ENCODE results near the gene MMP23B. TPM values are rescaled to one million over a fixed set of nuclear protein-coding genes. Genes with fewer than 3 reads are reported as not detected.
"Not testable (repeated sequence)": the region's sequence is repeated elsewhere in the genome, so short reads cannot be mapped to it uniquely, and the experiment has no call there.

Gene MMP23B
- total RNA-seq, 1 experiment from 2014 or later, result 0.67 TPM

- H3K9me3 ChIP-seq (ENCODE audit: low read depth, low read length, poor library complexity, severe bottlenecking); DNase-seq (ENCODE audit: low spot score); H3K4me3 ChIP-seq (ENCODE audit: low read depth, low read length, poor library complexity, severe bottlenecking); H3K36me3 ChIP-seq (ENCODE audit: insufficient read depth, low read length, poor library complexity, severe bottlenecking); CTCF ChIA-PET; POLR2A ChIA-PET (ENCODE audit: low non-redundant PET); intact Hi-C loops (cut with micrococcal nuclease; ENCODE audit: unreplicated experiment); H3K27ac ChIP-seq (ENCODE audit: low read depth, low read length, poor library complexity, severe bottlenecking); BruUV-seq (replicated peaks): not testable (repeated sequence)
- Histone ChIP-seq H3K4me1 (ENCODE audit: insufficient read depth, low read length, poor library complexity, severe bottlenecking) (peaks cover 11% of the 10 kb centered on the region), H3K27me3 (replicated peaks; ENCODE audit: insufficient read depth, low read depth, low read length, poor library complexity) (peaks cover 18% of the 10 kb centered on the region)
These were observed 2.6 kb downstream of the MMP23B start for GRCh38 chr1:1634613-1635012.

DNA sequence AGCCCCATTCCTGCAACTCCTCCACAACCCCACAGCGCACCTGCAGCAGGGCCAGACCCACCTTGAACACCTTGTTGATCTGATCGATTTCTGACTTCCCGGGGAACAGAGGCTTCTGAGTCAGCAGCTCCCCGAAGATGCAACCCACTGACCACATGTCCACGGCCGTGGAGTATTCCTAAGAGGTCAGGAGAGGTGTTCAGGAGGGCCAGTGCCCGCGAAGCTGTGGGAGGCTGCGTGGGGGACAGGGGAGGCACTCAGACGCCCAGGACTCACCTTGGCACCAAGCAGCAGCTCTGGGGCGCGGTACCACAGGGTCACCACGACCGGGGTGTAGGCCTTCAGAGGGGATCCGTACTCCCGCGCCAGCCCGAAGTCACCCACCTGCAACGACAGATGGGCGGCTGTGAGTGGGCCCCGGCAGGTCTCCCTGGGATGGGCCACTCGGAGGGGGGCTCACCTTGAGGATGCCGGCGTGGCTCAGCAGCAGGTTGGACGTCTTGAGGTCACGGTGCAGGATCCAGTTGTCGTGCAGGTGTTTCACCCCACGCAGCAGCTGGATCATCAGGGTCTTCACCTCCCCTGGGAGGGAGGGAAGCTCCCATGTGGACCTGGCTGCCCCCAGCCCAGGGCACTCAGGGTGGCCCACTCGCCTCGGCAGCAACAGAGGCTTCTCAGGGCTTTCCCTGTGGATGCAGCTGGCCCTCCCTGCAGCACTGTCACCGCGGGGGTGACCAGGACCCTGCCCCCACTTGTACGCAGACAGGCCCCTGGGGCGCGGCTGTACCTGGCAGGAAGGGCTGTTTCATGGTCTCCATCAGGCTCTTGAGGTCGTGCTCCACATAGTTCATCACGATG, 4.9 kb downstream of the MMP23B start:
- DNase-seq (ENCODE audit: low spot score); H3K4me3 ChIP-seq (ENCODE audit: low read depth, low read length, poor library complexity, severe bottlenecking); H3K4me1 ChIP-seq (ENCODE audit: insufficient read depth, low read length, poor library complexity, severe bottlenecking); POLR2A ChIA-PET (ENCODE audit: low non-redundant PET); CTCF ChIA-PET; BruUV-seq (replicated peaks); H3K27ac ChIP-seq (ENCODE audit: low read depth, low read length, poor library complexity, severe bottlenecking); H3K36me3 ChIP-seq (ENCODE audit: insufficient read depth, low read length, poor library complexity, severe bottlenecking); H3K9me3 ChIP-seq (ENCODE audit: low read depth, low read length, poor library complexity, severe bottlenecking); intact Hi-C loops (cut with micrococcal nuclease; ENCODE audit: unreplicated experiment); H3K27me3 ChIP-seq (replicated peaks; ENCODE audit: insufficient read depth, low read depth, low read length, poor library complexity): not testable (repeated sequence)

- POLR2A ChIA-PET (ENCODE audit: low non-redundant PET); intact Hi-C loops (cut with micrococcal nuclease; ENCODE audit: unreplicated experiment); H3K27ac ChIP-seq (ENCODE audit: low read depth, low read length, poor library complexity, severe bottlenecking); CTCF ChIA-PET; H3K27me3 ChIP-seq (replicated peaks; ENCODE audit: insufficient read depth, low read depth, low read length, poor library complexity); H3K4me3 ChIP-seq (ENCODE audit: low read depth, low read length, poor library complexity, severe bottlenecking); H3K36me3 ChIP-seq (ENCODE audit: insufficient read depth, low read length, poor library complexity, severe bottlenecking); H3K9me3 ChIP-seq (ENCODE audit: low read depth, low read length, poor library complexity, severe bottlenecking); DNase-seq (ENCODE audit: low spot score); H3K4me1 ChIP-seq (ENCODE audit: insufficient read depth, low read length, poor library complexity, severe bottlenecking); BruUV-seq (replicated peaks): not testable (repeated sequence)
These were observed 5.5 kb downstream of the MMP23B start for GRCh38 chr1:1637479-1637875.

DNA sequence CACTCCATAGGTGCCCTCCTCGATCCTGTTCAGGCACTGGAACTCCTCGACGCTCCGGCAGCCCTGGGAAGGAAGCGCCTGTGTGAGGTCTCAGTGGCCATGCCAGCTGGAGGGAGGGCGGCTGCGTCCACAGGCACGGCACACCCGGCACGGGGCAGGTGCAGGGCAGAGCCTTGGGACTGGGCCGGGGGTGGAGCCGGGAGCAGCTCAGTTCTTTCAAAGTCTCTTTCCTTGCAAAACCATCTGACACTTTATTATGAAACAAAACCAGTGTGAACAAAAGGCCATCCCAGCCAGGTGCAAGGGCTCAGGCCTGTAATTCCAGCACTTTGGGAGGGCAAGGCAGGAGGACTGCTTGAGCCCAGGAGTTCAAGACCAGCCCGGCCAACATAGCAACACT, 6.6 kb downstream of the MMP23B start:
- POLR2A ChIA-PET (ENCODE audit: low non-redundant PET); CTCF ChIA-PET; H3K4me3 ChIP-seq (ENCODE audit: low read depth, low read length, poor library complexity, severe bottlenecking); BruUV-seq (replicated peaks); H3K36me3 ChIP-seq (ENCODE audit: insufficient read depth, low read length, poor library complexity, severe bottlenecking); H3K4me1 ChIP-seq (ENCODE audit: insufficient read depth, low read length, poor library complexity, severe bottlenecking); DNase-seq (ENCODE audit: low spot score); intact Hi-C loops (cut with micrococcal nuclease; ENCODE audit: unreplicated experiment); H3K9me3 ChIP-seq (ENCODE audit: low read depth, low read length, poor library complexity, severe bottlenecking); H3K27ac ChIP-seq (ENCODE audit: low read depth, low read length, poor library complexity, severe bottlenecking); H3K27me3 ChIP-seq (replicated peaks; ENCODE audit: insufficient read depth, low read depth, low read length, poor library complexity): not testable (repeated sequence)

DNA sequence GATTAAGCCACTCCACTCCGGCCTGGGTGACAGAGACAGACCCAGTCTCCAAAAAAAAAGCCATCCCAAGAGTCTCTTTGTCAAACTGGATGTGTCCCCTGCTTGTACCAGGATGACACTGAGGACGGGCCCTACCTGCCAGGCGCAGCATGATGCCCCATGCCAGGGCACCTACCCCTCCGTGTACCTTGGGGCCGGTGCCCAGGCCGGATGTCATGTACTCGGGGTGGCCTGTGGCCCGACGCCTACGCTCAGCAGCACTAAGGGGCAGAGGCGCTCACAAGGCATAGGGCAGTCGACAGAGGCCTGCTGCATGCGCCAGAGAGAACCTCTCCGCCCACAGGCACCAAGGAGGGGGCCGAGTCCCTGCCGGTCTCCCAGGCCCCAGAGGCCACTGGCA, 7.4 kb downstream of the MMP23B start:
- H3K27ac ChIP-seq (ENCODE audit: low read depth, low read length, poor library complexity, severe bottlenecking); intact Hi-C loops (cut with micrococcal nuclease; ENCODE audit: unreplicated experiment); H3K9me3 ChIP-seq (ENCODE audit: low read depth, low read length, poor library complexity, severe bottlenecking); DNase-seq (ENCODE audit: low spot score); H3K36me3 ChIP-seq (ENCODE audit: insufficient read depth, low read length, poor library complexity, severe bottlenecking); BruUV-seq (replicated peaks); H3K27me3 ChIP-seq (replicated peaks; ENCODE audit: insufficient read depth, low read depth, low read length, poor library complexity); H3K4me1 ChIP-seq (ENCODE audit: insufficient read depth, low read length, poor library complexity, severe bottlenecking); POLR2A ChIA-PET (ENCODE audit: low non-redundant PET); H3K4me3 ChIP-seq (ENCODE audit: low read depth, low read length, poor library complexity, severe bottlenecking); CTCF ChIA-PET: not testable (repeated sequence)

GRCh38 chr1:1640081-1640480, 8.1 kb downstream of the MMP23B start:
- H3K36me3 ChIP-seq (ENCODE audit: insufficient read depth, low read length, poor library complexity, severe bottlenecking); DNase-seq (ENCODE audit: low spot score); H3K4me1 ChIP-seq (ENCODE audit: insufficient read depth, low read length, poor library complexity, severe bottlenecking); H3K4me3 ChIP-seq (ENCODE audit: low read depth, low read length, poor library complexity, severe bottlenecking); H3K27ac ChIP-seq (ENCODE audit: low read depth, low read length, poor library complexity, severe bottlenecking); H3K9me3 ChIP-seq (ENCODE audit: low read depth, low read length, poor library complexity, severe bottlenecking); CTCF ChIA-PET; BruUV-seq (replicated peaks); POLR2A ChIA-PET (ENCODE audit: low non-redundant PET); H3K27me3 ChIP-seq (replicated peaks; ENCODE audit: insufficient read depth, low read depth, low read length, poor library complexity); intact Hi-C loops (cut with micrococcal nuclease; ENCODE audit: unreplicated experiment): not testable (repeated sequence)

- intact Hi-C loops (cut with micrococcal nuclease; ENCODE audit: unreplicated experiment); H3K4me3 ChIP-seq (ENCODE audit: low read depth, low read length, poor library complexity, severe bottlenecking); H3K4me1 ChIP-seq (ENCODE audit: insufficient read depth, low read length, poor library complexity, severe bottlenecking); H3K27ac ChIP-seq (ENCODE audit: low read depth, low read length, poor library complexity, severe bottlenecking); CTCF ChIA-PET; H3K9me3 ChIP-seq (ENCODE audit: low read depth, low read length, poor library complexity, severe bottlenecking); H3K36me3 ChIP-seq (ENCODE audit: insufficient read depth, low read length, poor library complexity, severe bottlenecking); DNase-seq (ENCODE audit: low spot score); H3K27me3 ChIP-seq (replicated peaks; ENCODE audit: insufficient read depth, low read depth, low read length, poor library complexity); POLR2A ChIA-PET (ENCODE audit: low non-redundant PET); BruUV-seq (replicated peaks): not testable (repeated sequence)
These were observed 8.9 kb downstream of the MMP23B start for GRCh38 chr1:1640711-1641461.
